ENCODE results near the gene PARN. TPM values are rescaled to one million over a fixed set of nuclear protein-coding genes. Genes with fewer than 3 reads are reported as not detected.

The PARN gene
- polyA plus RNA-seq, 3 donors, result 18.4 to 24.4 (median 19.1) TPM

GRCh38 chr16:14572535-14572934 lies 57.5 kb downstream of the PARN start:
- Histone ChIP-seq H2AFZ (ENCODE audit: insufficient read depth, low read depth, low read length, poor library complexity, severe bottlenecking) (no peak overlapping the region), H3K9ac (ENCODE audit: insufficient read depth, low read length, poor library complexity, severe bottlenecking) (no peak overlapping the region), H3K27me3 (ENCODE audit: control insufficient read depth in 2 of 2, insufficient read depth in 2 of 2, low read length in 2 of 2) (no peaks in the 10 kb centered on the region), H3K4me1 (ENCODE audit: control insufficient read depth in 1 of 2, insufficient read depth in 2 of 2, low read length in 2 of 2) (no peaks in the 10 kb centered on the region), H3K4me3 (replicated peaks in 1 of 3; ENCODE audit: low read depth in 2 of 3, low read length in 3 of 3) (no peak overlapping the region), H3K27ac (ENCODE audit: low read depth in 1 of 2, low read length in 2 of 2) (no peak overlapping the region), H4K20me1 (ENCODE audit: insufficient read depth, low read length) (no peaks in the 10 kb centered on the region), H3K9me3 (replicated peaks in 1 of 2; ENCODE audit: control insufficient read depth in 1 of 2, insufficient read depth in 1 of 2, low read length in 2 of 2) (no peaks in the 10 kb centered on the region), H3K36me3 (replicated peaks in 1 of 2; ENCODE audit: control insufficient read depth in 1 of 2, insufficient read depth in 2 of 2, low read length in 2 of 2) (peaks cover 27 to 49% of the 10 kb centered on the region in 2 donors), H3K79me2 (ENCODE audit: insufficient read depth, low read length) (no peaks in the 10 kb centered on the region), H3K4me2 (replicated peaks; ENCODE audit: extremely low read depth, low read length, poor library complexity, severe bottlenecking) (no peak overlapping the region)
- no peak overlapping the region for H3K4me3 Mint-ChIP-seq
- no peak for DNase-seq
- no peaks in the 10 kb centered on the region for H3K4me1 Mint-ChIP-seq
- no peak overlapping the region for H3K27ac Mint-ChIP-seq
- intact Hi-C loops (cut with micrococcal nuclease), result no loop called here
- peaks cover 44 to 53% of the 10 kb centered on the region in 2 donors for H3K36me3 Mint-ChIP-seq
- WGBS (ENCODE audit: insufficient coverage), result 100% methylated on average over 1 of the region's 2 CpGs
- H3K27me3 Mint-ChIP-seq (ENCODE audit: low read depth in 3 of 3), result peaks cover 0 to 1% (median 0%) of the 10 kb centered on the region in 3 donors
- peaks cover 2 to 6% (median 3%) of the 10 kb centered on the region in 7 donors for H3K9me3 Mint-ChIP-seq
- no peak for TF ChIP-seq CTCF (IDR thresholded peaks at IDR 0.05)

GRCh38 chr16:14569213-14569612 lies 60.8 kb downstream of the PARN start:
- Histone ChIP-seq H3K9ac (ENCODE audit: insufficient read depth, low read length, poor library complexity, severe bottlenecking) (no peak overlapping the region), H3K79me2 (ENCODE audit: insufficient read depth, low read length) (no peaks in the 10 kb centered on the region), H3K27me3 (ENCODE audit: control insufficient read depth in 2 of 2, insufficient read depth in 2 of 2, low read length in 2 of 2) (no peaks in the 10 kb centered on the region), H3K4me2 (replicated peaks; ENCODE audit: extremely low read depth, low read length, poor library complexity, severe bottlenecking) (no peak overlapping the region), H4K20me1 (ENCODE audit: insufficient read depth, low read length) (no peaks in the 10 kb centered on the region), H3K4me1 (ENCODE audit: control insufficient read depth in 1 of 2, insufficient read depth in 2 of 2, low read length in 2 of 2) (no peaks in the 10 kb centered on the region), H3K27ac (ENCODE audit: low read depth in 1 of 2, low read length in 2 of 2) (no peak overlapping the region), H3K36me3 (replicated peaks in 1 of 2; ENCODE audit: control insufficient read depth in 1 of 2, insufficient read depth in 2 of 2, low read length in 2 of 2) (peaks cover 4 to 34% of the 10 kb centered on the region in 2 donors), H3K9me3 (replicated peaks in 1 of 2; ENCODE audit: control insufficient read depth in 1 of 2, insufficient read depth in 1 of 2, low read length in 2 of 2) (no peaks in the 10 kb centered on the region), H2AFZ (ENCODE audit: insufficient read depth, low read depth, low read length, poor library complexity, severe bottlenecking) (no peak overlapping the region), H3K4me3 (replicated peaks in 1 of 3; ENCODE audit: low read depth in 2 of 3, low read length in 3 of 3) (no peak overlapping the region)
- WGBS (ENCODE audit: insufficient coverage), result 100% methylated on average over 2 of the region's 4 CpGs
- no peak for DNase-seq
- intact Hi-C loops (cut with micrococcal nuclease), result no loop called here
- H3K4me3 Mint-ChIP-seq, result no peak overlapping the region
- H3K4me1 Mint-ChIP-seq, result no peaks in the 10 kb centered on the region
- TF ChIP-seq CTCF (IDR thresholded peaks at IDR 0.05), result no peak
- H3K27me3 Mint-ChIP-seq (ENCODE audit: low read depth in 3 of 3), result no peaks in the 10 kb centered on the region
- H3K36me3 Mint-ChIP-seq, result peaks cover 34 to 38% of the 10 kb centered on the region in 2 donors
- no peaks in the 10 kb centered on the region for H3K9me3 Mint-ChIP-seq
- no peak overlapping the region for H3K27ac Mint-ChIP-seq

Data from CD14-positive monocyte (primary cell).